Fibroblast of villous mesenchyme (primary cell): ENCODE data around the gene ABI3BP. TPM values are rescaled to one million over a fixed set of nuclear protein-coding genes. Genes with fewer than 3 reads are reported as not detected.
A peak's percentile ranks its signal among the peaks of the same experiment; 100 is the strongest.

ENCODE experiments used
- DNase-seq: peaks from one replicate; pipeline ENCODE4 v3.0.0-alpha.2; 2010; ENCODE audit warnings: low read depth
- H3K4me3 ChIP-seq: 2 replicates; pipeline ENCODE4 v1.5.1; 2011; ENCODE audit warnings: low read depth, mild to moderate bottlenecking, low read length
- total RNA-seq: library from RNA; depleted of rRNA; stranded (reverse); fragments of >200 nt; gene quantifications from 2 replicates; pipeline ENCODE4 v1.2.3, GENCODE V29; 2012
- TF ChIP-seq, protein P1 (sequence below): IDR thresholded peaks from 2 replicates; pipeline ENCODE4 v1.5.1; 2012; ENCODE audit warnings: low read depth, mild to moderate bottlenecking, low read length; ENCODE audit not compliant: insufficient read depth

The ABI3BP gene
- total RNA-seq, 1 donor = 7.8 TPM

DNA sequence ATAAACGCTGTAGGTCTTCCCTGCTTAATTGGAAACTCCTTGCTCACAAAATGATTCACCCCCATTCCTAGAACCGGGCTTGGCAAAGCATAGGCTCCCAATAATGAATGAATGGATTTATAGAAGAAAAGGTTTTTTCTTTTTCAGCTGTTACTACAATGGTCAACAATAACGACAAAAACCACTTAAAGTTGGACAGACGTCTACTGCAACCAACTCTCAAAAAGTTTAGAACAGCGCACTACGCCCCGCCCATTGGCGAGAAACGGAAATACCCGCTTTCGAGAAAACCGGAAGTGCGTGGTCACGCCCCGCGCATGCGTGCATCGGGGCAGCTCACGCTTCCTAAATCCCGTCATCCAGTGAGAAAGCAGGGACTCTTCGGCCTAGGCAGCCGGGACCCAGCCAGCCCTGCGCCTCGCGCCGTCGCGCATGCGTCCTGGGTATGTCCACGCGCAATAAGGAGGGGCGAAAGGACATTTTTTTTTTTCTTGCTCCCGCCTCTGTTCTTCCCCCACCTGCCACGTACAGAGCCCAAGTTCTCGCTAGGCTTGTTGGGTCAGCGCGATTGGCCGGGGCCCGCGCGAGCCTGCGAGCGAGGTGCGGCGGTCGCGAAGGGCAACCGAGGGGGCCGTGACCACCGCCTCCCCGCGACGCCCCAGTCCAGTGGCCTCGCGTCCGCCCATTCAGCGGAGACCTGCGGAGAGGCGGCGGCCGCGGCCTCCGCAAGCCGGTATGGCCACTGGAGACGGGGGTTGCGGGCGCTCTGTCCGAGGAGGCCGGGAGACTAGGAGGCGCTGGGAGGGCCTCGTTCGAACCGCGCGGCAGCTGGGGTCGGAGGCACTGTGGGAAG is 284.0 kb downstream of the ABI3BP start, which contains the start of gene TFG:
TSS of gene TFG (plus strand) at position 506 of the 853 bp plus-strand sequence. CDS start 4,192 bp downstream, outside the sequence.
- TF ChIP-seq, protein P1, sequence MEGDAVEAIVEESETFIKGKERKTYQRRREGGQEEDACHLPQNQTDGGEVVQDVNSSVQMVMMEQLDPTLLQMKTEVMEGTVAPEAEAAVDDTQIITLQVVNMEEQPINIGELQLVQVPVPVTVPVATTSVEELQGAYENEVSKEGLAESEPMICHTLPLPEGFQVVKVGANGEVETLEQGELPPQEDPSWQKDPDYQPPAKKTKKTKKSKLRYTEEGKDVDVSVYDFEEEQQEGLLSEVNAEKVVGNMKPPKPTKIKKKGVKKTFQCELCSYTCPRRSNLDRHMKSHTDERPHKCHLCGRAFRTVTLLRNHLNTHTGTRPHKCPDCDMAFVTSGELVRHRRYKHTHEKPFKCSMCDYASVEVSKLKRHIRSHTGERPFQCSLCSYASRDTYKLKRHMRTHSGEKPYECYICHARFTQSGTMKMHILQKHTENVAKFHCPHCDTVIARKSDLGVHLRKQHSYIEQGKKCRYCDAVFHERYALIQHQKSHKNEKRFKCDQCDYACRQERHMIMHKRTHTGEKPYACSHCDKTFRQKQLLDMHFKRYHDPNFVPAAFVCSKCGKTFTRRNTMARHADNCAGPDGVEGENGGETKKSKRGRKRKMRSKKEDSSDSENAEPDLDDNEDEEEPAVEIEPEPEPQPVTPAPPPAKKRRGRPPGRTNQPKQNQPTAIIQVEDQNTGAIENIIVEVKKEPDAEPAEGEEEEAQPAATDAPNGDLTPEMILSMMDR = no peak
- peak within 1 kb of the TSS; percentile 91 for H3K4me3 ChIP-seq
- DNase-seq = peak; percentile 100

DNA sequence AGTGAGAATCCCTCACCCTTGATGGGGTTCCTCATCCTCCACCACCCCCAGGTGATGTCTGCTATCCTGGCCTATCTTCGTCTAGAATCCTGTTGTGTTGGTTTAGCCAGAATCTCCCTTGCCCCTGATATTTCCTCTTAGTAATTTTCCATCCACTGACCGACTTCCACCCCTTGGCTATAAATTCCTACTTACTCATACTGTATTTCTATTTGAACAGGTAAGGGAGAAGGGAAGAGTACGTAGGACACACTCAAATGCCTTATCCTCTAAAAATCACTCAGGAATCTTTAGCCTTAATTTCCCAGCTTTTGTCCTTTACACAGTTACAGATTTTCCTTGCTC is 284.6 kb downstream of the ABI3BP start:
- TF ChIP-seq, protein P1 = no peak
- no peak for DNase-seq
- H3K4me3 ChIP-seq = peak overlapping the region; percentile 61

DNA sequence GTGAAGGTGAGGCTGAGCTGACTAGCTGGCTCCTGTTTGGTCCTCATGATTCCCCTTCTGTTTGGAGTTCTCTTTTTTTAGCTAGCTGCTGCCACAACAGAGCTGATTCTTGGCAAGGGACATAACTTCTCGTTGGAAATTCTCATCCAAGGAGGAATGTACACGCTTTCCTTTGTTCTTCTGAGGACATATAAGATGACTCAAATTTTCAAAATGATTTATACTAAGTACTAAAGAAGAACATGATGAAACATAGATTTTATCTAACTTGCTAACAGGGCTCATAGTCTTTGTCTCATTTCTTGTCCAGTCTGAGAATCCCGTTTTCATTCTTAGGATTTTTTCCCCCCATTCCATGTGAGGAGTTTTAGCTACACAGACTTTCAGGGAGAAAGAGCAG is 286.9 kb downstream of the ABI3BP start:
- no peak overlapping the region for H3K4me3 ChIP-seq
- peak; percentile 42 for DNase-seq
- TF ChIP-seq, protein P1 = no peak

DNA sequence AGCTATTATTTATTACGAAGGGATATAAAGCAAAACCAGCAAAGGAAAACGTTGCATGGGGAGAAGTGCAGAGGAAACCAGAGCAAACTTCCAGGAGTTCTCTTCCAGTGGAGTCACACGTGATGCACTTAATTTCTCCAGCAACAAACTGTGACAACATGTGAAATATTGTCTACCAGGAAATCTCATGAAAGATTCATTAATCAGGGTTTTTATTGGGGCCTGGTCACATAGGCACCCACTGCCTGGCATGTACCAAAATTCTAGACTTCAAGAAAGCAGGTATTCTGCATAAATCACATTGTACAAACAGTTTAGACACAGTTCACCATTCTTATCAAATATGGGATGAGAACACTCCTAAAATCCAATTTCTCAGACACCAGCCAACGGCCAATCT is 289.4 kb downstream of the ABI3BP start:
- no peak for DNase-seq
- no peak overlapping the region for H3K4me3 ChIP-seq

DNA sequence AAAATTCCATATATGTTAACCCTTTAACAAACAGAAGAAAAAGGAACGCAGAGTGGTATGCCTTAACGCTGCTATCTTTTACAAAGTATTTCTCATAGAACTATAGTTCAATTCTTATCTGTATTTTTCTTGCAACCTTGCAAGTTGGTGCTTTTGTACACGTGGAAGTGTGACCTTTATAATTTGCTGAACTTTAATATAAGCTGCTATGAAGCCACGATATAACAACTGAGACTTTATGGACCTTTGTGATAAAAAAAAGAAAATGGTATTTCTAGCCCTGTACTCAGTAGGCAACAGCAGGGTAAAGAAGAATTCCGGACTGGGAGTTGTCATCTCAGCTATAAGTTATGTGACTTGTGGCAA is 290.3 kb downstream of the ABI3BP start:
- TF ChIP-seq, protein P1 = no peak

More for the DNA sequence above, 289.4 kb downstream of the ABI3BP start:
- TF ChIP-seq, protein P1 = no peak

DNA sequence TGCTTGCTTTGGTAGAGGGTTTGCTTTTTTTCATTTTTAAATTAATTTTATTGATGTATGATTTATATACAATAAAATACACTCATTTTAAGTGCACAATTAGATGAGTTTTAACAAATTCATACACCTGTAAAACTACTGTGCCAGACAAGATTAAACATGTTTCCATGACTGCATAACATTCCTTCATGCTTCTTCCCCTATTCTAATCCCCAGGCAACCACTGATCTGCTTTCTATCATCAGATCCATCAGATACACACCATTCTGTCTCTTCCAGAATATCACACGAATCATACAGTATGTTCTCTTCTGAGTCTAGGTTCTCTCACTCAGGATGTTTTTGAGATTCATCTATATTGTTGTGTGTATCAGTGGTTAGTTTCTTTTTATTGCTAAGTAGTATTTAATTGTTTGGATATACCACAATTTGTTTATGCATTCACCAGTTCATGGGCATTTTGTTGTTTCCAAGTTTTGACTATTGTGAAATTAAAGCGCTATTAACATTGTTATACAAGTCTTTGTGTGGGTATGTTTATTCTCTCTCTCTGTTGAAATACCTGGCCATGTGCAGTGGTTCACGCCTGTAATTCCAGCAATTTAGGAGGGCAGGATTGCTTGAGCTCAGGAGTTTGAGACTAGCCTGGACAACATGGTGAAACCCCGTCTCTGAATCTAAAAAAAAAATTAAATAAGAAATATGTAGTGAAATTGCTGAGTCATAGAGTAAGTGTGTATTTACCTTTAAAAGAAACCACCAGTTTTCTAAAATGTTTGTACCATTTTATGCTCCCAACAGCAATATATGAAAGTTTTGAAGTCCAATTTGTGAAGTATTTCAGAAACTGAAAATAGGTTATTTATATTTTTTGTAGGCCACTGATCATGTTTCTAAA is 290.9 kb downstream of the ABI3BP start:
- TF ChIP-seq, protein P1 = no peak
- no peak overlapping the region for H3K4me3 ChIP-seq
- peak; percentile 4 for DNase-seq

More for the DNA sequence above, 290.3 kb downstream of the ABI3BP start:
- H3K4me3 ChIP-seq = no peak overlapping the region
- no peak for DNase-seq
